Measurements from ENCODE around the gene SCAI.
A peak's percentile ranks its signal among the peaks of the same experiment; 100 is the strongest.
"Not testable (repeated sequence)": the region's sequence is repeated elsewhere in the genome, so short reads cannot be mapped to it uniquely, and the experiment has no call there.

SCAI gene

DNA sequence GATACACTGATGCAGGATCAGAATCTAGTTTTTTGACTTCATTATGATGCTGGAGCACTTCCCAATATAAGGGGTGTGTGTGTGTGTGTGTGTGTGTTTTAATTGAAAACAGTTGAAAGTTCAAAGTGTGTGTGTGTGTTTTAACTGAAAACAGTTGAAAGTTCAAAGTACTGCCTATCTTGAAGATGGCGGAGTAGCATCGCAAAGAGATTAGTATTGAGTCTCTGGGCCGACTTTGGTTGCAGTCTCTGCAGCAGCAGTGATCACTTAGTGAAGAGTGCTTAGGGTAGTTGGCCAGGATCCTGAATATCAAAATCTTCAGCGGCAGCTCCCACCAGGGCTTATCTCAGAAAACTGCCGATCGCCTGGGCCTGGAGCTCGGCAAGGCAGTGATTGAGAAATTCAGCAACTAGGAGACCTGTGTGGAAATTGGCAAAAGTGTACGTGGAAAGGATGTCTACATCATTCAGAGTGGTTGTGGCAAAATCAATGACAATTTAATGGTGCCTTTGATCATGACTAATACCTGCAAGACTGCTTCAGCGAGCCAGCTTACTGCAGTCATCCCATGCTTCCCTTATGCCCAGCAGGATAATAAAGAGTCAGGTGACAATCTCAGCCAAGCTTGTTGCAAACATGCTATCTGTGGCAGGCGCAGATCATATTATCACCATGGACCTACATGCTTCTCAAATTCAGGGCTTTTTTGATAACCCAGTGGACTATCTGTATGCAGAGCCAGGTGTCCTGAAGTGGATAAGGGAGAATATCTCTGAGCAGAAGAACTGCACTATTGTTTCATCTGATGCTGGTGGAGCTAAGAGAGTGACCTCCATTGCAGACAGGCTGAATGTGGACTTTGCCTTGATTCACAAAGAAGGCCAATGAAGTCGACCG, 7.3 kb upstream of the SCAI start:
- DNase-seq (ENCODE audit: low read depth in 2 of 2) = no peak

DNA sequence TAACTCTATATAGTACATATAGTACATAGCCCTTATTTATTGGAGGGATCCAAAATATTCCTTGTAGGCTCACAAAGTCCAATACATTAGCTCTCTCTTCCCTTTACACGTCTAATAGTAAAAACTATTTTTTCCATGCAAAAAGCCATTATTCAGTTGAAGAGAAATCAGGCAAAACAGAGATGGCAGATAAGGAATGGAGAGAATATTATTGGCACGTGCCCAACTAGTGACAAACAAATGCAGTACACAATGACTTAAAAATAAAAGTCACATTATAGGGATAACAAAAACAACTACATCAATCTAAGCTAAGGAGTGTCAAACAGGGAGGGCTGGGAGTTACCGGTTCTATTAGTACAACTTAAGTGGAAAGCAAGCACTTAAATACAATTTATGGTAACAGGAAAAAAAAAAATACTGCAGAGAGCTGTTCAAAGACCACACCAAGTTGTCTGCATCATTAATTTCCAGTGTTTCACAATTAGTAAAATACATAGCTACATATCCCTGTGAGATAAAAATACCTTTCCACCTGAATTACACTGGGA, 4.1 kb upstream of the SCAI start:
- no peak for DNase-seq (ENCODE audit: low read depth in 2 of 2)

DNA sequence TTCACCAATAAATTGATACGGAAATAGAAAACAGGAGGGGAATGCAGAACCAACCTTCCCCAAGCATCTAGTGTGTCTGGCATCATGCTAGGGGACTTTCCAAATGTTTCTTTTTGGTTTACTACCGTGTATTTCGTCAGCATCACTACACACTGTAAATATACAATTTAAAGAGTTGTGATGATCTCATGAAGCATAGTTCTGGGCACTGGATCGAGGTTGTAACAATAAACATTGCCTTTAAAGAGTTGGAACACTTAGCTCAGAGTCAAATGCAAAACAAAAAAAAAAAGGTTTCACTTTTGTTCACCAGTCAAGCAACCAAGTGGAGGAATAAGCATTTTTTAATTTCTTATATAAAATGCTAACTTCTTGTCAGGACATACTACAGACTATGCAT, 2.9 kb upstream of the SCAI start:
- DNase-seq (ENCODE audit: low read depth in 2 of 2) = no peak

DNA sequence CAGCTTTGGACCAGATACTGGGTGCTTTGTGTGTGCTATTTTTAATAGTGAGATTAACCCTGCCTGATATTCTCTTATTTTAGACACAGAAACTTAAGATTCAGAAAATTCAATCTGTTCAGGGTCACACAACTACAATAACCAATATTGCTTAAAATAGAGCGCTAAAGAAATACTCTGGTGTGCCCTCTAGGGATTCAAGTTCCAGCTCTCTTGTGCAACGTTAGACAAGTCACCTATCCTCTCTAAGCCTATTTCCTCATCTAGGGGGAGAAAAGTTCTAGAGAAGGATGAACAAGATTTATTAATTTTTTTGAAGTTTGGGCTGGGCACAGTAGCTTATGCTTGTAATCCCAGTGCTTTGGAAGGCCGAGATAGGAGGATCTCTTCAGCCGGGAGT, 2.1 kb upstream of the SCAI start:
- DNase-seq (ENCODE audit: low read depth in 2 of 2) = no peak

DNA sequence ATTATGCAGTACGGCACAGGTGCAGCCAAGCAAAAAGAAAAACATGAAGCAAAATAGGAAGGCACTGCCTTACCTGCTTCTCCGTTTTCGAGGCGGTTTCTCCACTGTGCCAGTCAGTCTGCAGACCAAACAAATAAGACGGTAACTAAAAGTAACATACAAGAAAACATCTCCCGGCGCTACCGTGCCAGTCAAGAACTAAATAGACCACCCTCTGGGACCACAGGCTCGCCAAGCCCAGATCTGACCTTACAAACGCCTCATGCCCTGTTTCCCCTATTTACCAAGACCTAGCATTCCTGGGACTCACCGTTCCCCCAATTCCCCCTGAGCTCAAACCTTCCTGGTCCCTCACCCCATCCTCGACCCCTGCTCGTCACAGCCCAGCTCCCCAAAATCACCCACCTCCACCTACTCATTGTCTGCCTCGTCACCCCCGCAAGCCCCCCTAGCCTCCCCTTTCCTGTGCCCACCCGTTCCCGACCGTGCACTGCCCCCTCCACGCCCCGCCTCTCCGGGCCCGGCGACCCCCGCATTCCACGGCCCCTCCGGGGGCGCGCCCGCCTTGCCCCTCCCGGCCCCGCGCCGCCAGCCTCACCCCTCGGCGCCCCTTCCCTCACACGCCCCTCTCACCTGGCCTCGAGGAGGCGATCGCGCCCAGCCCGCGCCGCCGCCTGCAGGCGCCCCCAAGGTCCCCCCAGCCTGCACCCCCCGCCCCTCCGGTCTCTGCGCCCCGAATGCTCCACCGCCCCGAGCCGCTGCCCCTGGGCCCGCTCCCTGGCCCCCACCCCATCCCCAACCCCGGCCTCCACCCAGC, 560 bp downstream of the SCAI start:
- DNase-seq (ENCODE audit: low read depth in 2 of 2) = peak in 1 of 2 donors; percentile 0

DNA sequence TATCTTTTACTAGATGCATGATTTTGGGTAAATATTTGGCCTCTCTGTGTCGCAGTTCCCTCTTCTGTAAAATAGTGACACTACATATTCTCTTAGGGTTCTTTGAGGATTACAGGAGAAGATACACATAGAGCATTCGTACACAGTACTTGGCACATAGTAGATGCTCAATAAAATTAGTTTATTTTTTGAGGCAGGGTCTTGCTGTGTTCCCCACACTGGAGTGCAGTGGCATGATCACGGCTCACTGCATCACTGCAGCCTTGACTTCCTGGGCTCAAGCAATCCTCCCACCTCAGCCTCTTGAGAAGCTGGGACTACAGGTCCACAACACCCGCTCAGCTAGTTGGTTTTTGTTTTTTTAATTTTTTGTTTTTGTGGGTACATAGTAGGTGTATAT, 1.6 kb downstream of the SCAI start:
- DNase-seq (ENCODE audit: low read depth in 2 of 2) = no peak

DNA sequence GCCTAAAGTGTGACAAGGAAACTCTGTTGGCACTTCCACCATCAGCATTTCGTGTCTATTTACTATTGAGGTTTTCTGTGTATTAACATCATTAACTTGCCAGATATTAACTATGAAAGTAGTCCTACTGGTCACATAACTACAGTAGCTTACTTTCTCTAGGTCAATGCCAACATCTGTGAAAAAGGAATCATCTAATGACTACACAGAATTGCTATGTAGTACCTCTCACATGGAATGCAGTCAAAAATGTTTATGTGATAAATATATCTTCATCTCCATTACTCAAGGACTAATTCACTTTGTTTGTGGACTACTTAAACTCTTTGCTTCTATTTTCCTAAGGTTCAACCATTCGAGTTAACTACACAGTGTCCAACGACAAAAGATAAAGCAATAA, 2.1 kb downstream of the SCAI start:
- DNase-seq (ENCODE audit: low read depth in 2 of 2) = no peak

DNA sequence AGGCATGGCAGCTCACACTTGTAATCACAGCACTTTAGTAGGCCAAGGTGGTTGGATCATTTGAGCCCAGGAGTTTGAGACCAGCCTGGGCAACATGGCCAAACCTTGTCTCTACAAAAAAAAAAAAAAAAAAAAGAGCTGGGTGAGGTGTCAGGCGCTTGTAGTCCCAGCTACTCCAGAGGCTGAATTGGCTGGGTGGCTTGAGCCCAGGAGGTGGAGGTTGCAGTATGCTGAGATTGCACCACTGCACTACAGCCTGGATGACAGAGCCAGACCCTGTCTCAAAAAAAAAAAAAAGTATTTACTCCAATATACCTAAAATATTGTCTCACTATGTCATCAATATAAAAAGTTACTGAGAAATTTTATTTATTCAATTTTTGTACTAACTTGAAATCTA, 2.8 kb downstream of the SCAI start:
- DNase-seq (ENCODE audit: low read depth in 2 of 2) = no peak

DNA sequence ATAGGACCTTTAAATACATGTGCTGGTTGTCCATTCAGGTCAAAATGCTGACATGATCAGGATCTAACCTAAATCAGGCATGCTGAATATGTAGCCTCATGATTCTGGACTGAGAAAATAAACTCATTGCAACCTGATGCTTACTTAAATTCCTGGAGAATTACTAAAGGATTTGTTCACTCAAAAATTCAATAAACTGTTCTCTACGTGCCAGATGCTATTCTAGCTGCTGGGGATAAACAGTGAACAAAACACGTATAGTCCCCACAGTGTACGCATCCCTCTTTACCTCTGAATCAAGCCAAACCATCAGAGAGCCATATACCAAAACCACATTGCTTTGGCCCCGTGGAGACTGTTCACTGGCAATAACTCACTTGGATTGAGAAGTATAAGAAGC, 6.1 kb downstream of the SCAI start:
- no peak for DNase-seq (ENCODE audit: low read depth in 2 of 2)

DNA sequence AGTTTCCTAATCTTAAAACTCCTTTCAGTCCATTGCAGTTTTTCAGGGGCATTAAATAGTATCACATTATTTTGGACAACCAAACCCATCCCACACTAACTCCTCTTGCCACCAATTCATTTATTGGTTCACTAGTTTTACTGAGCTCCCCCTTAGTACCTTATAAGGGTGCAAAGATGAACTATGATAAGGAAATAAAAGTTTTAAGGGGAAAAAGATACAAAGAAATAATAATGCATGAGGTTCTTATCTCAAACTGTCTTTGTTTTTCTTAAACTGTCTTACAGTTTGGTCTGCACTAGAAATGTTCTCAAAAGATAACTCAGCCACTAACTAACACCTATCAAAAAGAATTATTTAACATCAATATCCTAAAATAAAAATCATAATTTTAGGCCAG, 8.4 kb downstream of the SCAI start:
- DNase-seq (ENCODE audit: low read depth in 2 of 2) = no peak

DNA sequence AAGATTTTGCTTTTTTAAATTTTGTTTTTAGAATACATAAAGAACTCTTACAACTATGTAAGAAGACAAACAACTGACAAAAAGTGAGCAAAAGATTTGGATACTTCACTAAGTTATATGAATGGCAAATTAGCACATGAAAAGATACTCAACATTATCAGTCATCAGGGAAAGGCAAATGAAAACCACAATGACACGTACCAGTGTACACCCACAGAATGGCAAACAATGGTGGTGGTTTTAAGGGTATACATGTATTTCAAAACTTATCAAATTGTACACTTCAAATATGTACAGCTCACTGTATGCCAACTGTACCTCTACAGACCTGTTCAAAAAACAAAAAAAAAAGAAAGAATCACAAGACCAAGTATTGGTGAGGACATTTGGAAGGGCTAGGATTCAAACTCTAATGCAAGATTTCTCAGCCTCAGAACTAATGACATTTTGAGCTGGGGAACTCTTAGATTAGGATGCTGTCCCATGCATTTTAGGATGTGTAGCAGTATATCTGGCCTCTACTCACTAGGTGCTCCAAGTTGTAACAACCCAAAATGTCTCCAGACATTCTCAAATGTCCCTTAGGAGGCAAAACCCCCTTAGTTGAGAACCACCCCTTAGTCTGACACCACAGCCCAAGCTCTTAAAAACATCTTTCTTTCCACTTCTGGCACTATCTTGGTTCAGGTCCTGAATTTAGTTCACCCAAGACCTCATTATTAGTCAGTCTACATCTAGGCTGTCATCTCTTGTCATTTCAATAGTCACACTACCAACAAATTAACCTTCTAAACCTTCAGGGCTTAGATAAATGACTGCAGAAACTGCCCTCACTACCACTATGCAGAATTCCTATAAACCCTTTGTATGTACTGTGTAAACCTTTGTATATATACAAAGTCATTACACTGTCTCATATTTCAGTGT, 9.7 kb downstream of the SCAI start:
- DNase-seq (ENCODE audit: low read depth in 2 of 2) = no peak

DNA sequence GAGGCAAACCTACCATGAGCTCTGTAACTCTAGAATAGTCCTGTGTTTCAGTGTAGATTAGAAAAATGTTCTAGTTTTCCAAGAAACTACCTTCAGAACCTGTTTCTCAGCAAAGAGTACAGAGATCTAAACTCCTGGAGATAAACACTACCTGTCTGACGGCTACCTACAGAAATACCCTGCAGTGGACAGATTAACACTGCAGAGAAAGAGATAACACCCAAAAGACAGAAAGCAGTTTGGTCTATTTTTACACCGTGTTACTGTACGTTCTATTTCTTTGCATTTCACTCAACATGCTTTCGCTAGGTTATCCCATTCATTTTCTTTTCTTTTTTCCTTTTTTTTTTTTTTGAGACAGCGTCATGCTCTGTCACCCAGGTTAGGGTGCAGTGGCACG, 11.6 kb downstream of the SCAI start:
- DNase-seq (ENCODE audit: low read depth in 2 of 2) = no peak

DNA sequence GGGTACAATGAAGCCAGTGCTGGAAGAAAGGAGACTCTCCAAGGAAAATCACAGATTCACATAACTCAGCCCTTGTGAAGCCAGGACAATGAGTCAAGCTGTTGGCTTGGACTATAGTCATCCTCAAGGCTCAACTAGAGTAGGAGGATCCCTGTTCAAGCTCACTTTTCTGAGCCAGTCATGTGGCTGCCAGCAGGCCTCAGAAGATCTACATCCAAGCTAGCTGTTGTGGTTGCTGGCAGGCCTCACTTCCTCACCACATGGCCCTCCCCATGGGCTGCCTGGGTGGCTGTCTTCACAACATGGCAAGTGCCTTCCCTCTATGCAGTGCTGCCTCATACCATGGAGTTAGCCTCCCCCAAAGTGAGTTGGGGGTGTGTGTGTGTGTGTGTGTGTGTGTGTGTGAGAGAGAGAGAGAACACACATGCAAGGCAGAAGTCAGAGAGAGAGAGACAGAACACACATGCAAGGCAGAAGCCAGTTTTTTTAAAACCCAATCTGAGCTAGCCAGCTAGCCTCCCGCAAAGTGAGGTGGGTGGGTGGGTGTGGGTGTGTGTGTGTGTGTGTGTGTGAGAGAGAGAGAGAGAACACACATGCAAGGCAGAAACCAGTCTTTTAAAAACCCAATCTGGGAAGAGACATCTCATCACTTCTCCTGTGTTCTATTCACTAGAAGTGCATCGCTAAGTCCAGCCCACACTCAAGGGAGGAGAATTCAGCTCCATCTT, 17.1 kb downstream of the SCAI start:
- DNase-seq (ENCODE audit: low read depth in 2 of 2) = peak; percentile 39 to 56

DNA sequence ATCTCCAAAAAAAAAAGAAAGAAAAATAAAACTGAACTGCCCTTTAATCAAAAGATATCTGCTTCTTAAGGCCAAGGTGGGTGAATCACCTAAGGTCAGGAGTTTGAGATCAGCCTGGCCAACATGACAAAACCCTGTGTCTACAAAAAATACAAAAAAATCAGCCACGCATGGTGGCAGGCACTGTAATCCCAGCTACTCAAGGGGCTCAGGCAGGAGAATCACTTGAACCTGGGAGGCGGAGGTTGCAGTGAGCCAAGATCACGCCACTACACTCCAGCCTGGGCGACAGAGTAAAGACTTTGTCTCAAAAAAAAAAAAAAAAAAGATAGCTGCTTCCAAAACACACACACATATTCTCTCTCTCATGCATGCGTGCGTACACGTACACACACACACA, 17.8 kb downstream of the SCAI start:
- DNase-seq (ENCODE audit: low read depth in 2 of 2) = no peak

DNA sequence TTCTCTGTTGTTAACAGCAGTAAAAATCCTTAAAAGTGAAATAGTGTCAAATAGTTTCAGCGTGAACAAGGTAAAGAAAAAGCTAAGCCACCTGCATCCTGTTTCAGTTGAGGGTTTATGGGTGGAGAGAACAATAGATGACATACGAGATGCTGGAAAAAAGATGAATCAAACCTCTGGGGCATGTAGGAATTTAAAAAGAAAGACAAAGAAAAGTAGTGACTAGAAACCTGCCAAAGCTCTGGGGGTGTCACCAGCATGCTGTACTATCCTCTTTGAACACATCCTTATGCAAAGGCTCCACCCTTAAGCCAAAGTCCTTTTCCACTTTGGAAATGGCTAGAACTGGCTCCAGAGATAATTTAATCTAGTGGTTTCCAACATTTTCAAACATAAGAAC, 22.2 kb downstream of the SCAI start:
- DNase-seq (ENCODE audit: low read depth in 2 of 2) = no peak

DNA sequence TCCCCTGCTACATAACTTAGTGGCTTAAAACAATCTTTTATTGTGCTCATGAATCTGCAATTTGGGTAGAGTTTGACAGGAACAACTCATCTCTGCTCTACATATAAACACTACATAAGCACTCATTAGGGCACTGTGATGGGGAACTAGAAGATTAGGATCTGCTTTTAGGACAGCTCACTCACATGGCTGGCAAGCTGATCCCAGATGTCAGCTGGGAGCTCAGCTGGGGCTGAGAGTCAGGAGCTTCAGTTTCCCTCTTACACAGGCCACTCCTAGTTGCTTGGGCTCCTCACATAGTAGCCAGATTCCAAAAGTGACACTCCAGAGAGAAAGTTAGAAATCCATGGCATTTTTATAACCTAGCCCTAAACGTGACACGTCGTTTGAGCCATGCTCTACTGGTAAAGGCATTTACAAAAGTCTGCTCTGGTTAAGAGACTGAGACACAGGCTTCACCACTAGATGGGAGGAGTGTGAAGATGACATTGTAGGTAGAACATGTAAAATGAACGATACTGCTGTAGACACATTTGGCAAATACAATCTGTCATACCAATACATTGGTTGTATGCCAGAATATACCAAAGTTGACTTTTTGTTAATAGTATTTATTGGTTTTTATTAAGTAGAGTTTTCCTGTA, 23.6 kb downstream of the SCAI start:
- no peak for DNase-seq (ENCODE audit: low read depth in 2 of 2)

DNA sequence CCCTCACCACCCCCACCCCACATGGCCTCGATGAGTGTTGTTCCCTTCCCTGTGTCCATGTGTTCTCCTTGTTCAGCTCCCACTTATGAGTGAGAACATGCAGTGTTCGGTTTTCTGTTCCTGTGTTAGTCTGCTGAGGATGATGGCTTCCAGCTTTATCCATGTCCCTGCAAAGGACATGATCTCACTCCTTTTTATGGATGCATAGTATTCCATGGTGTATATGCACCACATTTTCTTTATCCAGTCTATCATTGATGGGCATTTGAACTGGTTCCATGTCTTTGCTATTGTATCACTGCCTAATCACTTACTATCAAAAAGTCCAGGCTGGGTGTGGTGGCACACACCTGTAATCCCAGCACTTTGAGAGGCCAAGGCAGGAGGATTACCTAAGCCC, 24.6 kb downstream of the SCAI start:
- DNase-seq (ENCODE audit: low read depth in 2 of 2) = not testable (repeated sequence)

DNA sequence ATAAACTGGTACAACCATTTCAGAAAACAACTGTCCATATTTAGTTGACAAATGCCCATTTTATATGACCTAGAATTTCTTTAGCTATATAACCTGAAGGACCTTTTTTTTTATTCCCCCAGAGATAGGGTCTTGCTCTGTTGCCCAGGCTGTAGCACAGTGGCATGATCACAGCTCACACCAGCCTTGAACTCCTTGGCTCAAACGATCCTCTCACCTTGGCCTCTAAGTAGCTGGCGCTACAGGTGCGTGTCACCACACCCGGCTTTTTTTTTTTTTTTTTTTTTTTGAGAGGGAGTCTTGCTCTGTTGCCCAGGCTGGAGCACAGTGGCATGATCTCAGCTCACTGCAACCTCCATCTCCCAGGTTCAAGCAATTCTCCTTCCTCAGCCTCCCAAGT, 28.8 kb downstream of the SCAI start:
- not testable (repeated sequence) for DNase-seq (ENCODE audit: low read depth in 2 of 2)

DNA sequence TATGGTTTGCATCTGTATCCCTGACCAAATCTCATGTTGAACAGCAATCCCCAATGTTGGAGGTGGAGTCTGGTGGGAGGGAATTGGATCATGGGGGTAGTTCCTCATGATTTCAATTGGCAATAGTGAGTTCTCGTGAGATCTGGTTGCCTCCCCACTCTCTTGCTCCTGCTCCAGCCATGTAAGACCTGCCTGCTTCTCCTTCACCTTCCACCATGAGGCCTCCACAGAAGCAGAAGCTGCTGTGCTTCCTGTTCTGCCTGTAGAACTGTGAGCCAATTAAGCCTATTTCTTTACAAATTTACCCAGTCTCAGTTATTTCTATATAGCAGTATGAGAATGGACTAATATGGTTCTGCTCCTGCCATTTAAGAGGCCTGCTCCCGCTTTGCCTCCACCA, 32.9 kb downstream of the SCAI start:
- DNase-seq (ENCODE audit: low read depth in 2 of 2) = no peak

DNA sequence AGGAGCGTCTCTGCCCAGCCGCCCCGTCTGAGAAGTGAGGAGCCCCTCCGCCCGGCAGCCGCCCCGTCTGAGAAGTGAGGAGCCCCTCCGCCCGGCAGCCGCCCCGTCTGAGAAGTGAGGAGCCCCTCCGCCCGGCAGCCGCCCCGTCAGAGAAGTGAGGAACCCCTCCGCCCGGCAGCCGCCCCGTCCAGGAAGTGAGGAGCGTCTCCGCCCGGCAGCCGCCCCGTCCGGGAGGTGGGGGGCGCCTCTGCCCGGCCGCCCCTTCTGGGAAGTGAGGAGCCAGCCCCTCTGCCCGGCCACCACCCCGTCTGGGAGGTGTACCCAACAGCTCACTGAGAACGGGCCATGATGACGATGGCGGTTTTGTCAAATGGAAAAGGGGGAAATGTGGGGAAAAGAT, 34.8 kb downstream of the SCAI start:
- not testable (repeated sequence) for DNase-seq (ENCODE audit: low read depth in 2 of 2)

Data from stimulated activated CD8-positive, alpha-beta memory T cell treated with anti-CD3 and anti-CD28 coated beads, Interleukin-7, amount 100 ng/mL, for 1 hour (primary cell).